ENCODE measurements around the gene EXPH5. TPM values are rescaled to one million over a fixed set of nuclear protein-coding genes. Genes with fewer than 3 reads are reported as not detected.

Gene EXPH5
- total RNA-seq, 2 donors from 2014 or later = 32.2 to 41.8 TPM

- TF ChIP-seq CTCF (IDR thresholded peaks at IDR 0.05) = no peak
- DNase-seq = no peak
- Histone ChIP-seq H3K9me3 (no peaks in the 10 kb centered on the region), H3K9ac (ENCODE audit: low read depth in 2 of 2, low read length in 2 of 2) (no peak overlapping the region), H3K4me3 (no peak overlapping the region), H3K4me1 (no peaks in the 10 kb centered on the region), H3K27me3 (no peaks in the 10 kb centered on the region), H3K36me3 (no peaks in the 10 kb centered on the region), H3K27ac (no peak overlapping the region)
- intact Hi-C loops (cut with DNase I) = no loop called here
Observed at GRCh38 chr11:108556019-108556418, 37.5 kb downstream of the EXPH5 start.

GRCh38 chr11:108551651-108552462 lies 41.7 kb downstream of the EXPH5 start:
- H3K4me1 ChIP-seq = no peaks in the 10 kb centered on the region
- H3K27ac ChIP-seq = peak overlapping the region; percentile 19
- H3K27me3 ChIP-seq = no peaks in the 10 kb centered on the region
- H3K4me3 ChIP-seq = no peak overlapping the region
- H3K9ac ChIP-seq (ENCODE audit: low read depth in 2 of 2, low read length in 2 of 2) = no peak overlapping the region
- no peak for DNase-seq
- intact Hi-C loops (cut with DNase I) = no loop called here
- no peak for TF ChIP-seq CTCF (IDR thresholded peaks at IDR 0.05)
- H3K36me3 ChIP-seq = no peaks in the 10 kb centered on the region
- H3K9me3 ChIP-seq = no peaks in the 10 kb centered on the region

- Histone ChIP-seq H3K9me3 (no peaks in the 10 kb centered on the region), H3K27me3 (no peaks in the 10 kb centered on the region), H3K4me3 (no peak overlapping the region), H3K36me3 (no peaks in the 10 kb centered on the region), H3K27ac (no peak overlapping the region), H3K4me1 (no peaks in the 10 kb centered on the region), H3K9ac (ENCODE audit: low read depth in 2 of 2, low read length in 2 of 2) (no peak overlapping the region)
- intact Hi-C loops (cut with DNase I) = no loop called here
- no peak for DNase-seq
- no peak for TF ChIP-seq CTCF (IDR thresholded peaks at IDR 0.05)
Observed at GRCh38 chr11:108549319-108549885, 44.2 kb downstream of the EXPH5 start.

GRCh38 chr11:108545909-108546501 lies 47.6 kb downstream of the EXPH5 start:
- no peaks in the 10 kb centered on the region for H3K36me3 ChIP-seq
- no peak overlapping the region for H3K9ac ChIP-seq (ENCODE audit: low read depth in 2 of 2, low read length in 2 of 2)
- H3K4me1 ChIP-seq = no peaks in the 10 kb centered on the region
- no peak overlapping the region for H3K4me3 ChIP-seq
- no peaks in the 10 kb centered on the region for H3K9me3 ChIP-seq
- no peaks in the 10 kb centered on the region for H3K27me3 ChIP-seq
- no peak for DNase-seq
- H3K27ac ChIP-seq = no peak overlapping the region
- no peak for TF ChIP-seq CTCF (IDR thresholded peaks at IDR 0.05)
- intact Hi-C loops (cut with DNase I) = no loop called here

- Histone ChIP-seq H3K9me3 (no peaks in the 10 kb centered on the region), H3K4me1 (peaks cover under 1% of the 10 kb centered on the region), H3K27me3 (no peaks in the 10 kb centered on the region), H3K9ac (ENCODE audit: low read depth in 2 of 2, low read length in 2 of 2) (no peak overlapping the region), H3K4me3 (no peak overlapping the region), H3K27ac (no peak overlapping the region), H3K36me3 (no peaks in the 10 kb centered on the region)
- no peak for TF ChIP-seq CTCF (IDR thresholded peaks at IDR 0.05)
- no peak for DNase-seq
- intact Hi-C loops (cut with DNase I) = no loop called here
Observed at GRCh38 chr11:108543316-108543964, 50.1 kb downstream of the EXPH5 start.

Data from colonic mucosa (tissue), 4 donors.